ENCODE data around the gene NOD1. TPM values are rescaled to one million over a fixed set of nuclear protein-coding genes. Genes with fewer than 3 reads are reported as not detected.
"Not testable (repeated sequence)": the region's sequence is repeated elsewhere in the genome, so short reads cannot be mapped to it uniquely, and the experiment has no call there.

NOD1 gene, protein sequence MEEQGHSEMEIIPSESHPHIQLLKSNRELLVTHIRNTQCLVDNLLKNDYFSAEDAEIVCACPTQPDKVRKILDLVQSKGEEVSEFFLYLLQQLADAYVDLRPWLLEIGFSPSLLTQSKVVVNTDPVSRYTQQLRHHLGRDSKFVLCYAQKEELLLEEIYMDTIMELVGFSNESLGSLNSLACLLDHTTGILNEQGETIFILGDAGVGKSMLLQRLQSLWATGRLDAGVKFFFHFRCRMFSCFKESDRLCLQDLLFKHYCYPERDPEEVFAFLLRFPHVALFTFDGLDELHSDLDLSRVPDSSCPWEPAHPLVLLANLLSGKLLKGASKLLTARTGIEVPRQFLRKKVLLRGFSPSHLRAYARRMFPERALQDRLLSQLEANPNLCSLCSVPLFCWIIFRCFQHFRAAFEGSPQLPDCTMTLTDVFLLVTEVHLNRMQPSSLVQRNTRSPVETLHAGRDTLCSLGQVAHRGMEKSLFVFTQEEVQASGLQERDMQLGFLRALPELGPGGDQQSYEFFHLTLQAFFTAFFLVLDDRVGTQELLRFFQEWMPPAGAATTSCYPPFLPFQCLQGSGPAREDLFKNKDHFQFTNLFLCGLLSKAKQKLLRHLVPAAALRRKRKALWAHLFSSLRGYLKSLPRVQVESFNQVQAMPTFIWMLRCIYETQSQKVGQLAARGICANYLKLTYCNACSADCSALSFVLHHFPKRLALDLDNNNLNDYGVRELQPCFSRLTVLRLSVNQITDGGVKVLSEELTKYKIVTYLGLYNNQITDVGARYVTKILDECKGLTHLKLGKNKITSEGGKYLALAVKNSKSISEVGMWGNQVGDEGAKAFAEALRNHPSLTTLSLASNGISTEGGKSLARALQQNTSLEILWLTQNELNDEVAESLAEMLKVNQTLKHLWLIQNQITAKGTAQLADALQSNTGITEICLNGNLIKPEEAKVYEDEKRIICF
- 5.7 TPM for polyA plus RNA-seq (2012; ENCODE audit: low read depth, missing spikeins)

DNA sequence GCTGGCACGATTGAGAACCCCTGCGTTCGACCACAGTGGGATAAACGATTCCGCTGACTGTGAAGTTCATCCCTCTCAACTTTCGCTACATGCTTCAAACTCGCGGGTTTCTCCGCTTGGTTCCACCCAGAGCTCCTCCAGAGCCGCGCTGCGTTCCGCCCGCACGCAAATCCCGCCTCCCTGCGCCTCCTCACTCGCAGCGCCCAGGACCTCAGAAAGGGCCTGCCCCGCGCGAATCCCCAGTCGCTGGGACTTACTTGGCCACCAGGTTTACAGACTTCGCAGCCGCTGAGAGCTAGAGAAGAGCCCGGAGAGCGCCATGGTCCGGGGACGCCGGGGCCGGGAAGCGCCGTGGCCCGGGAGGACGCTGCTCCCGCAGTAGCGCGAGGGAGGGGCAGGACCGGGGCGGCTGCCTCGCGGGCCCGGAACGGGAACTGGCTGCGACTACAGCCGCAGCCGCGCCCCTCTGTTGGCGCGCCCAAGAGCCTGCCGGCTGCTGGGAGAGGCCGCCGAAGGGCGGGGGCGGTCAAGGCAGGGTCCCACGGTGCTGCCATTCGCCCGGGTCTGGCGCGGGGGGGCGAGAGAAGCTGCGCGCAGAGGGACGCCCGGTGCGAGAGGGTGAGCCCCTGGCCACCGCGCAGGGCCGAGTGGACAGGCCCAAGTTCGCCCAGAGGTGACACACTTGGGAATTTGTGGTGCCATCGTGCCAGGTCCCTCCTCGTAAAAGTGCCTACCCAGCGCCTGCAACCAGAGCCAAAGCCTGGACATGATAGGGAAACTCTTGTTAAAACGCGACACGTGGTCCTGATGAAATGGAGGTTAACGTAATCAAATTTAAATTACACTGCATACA lies at the start of gene NOD1:
Gene NOD1, minus strand, starts transcription at position 436 of the 853 bp plus-strand sequence. CDS start 21,863 bp downstream, outside the sequence.
- DNase-seq (ENCODE audit: insufficient read length, low spot score) (peak; percentile 74), FAIRE-seq (peak; percentile 88)
- TF ChIP-seq SPI1 (IDR thresholded peaks at IDR 0.05; ENCODE audit: low read depth, low read length): peak; percentile 55
- TF ChIP-seq POU2F2 (IDR thresholded peaks at IDR 0.05; ENCODE audit: low read depth, low read length): no peak
- TF ChIP-seq POLR2A (IDR thresholded peaks at IDR 0.05; ENCODE audit: low read depth, low read length): 0 out of 2 replicates have a peak, but pooled peaks have one; percentile 50
- no peak for TF ChIP-seq TAF1 (IDR thresholded peaks at IDR 0.05; ENCODE audit: low read depth, low read length)
- TF ChIP-seq POLR2AphosphoS5 (IDR thresholded peaks at IDR 0.05; ENCODE audit: low read depth, low read length): no peak
- no peak for TF ChIP-seq PAX5 (IDR thresholded peaks at IDR 0.05; ENCODE audit: insufficient read depth, low read length, severe bottlenecking)

DNA sequence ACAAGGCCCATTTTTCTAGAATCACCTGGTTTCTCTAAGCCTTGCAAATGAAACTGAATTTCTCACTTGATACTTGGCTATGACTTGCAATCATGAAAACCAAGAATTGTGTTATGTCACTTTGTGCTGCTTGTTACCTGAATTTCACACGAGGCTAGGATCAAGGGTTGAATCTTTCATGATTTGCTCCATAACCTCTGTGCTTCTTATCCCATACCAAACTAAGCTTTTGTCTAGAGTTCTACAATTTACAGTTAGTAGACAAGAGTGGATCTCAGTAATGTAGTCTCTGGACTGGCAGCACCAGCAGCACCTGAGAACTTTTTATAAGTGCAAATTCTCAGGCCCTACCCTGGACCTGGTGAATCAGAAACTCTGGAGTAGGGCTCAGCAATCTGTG lies 48.7 kb upstream of the NOD1 start:
- DNase-seq (ENCODE audit: insufficient read length, low spot score); FAIRE-seq: not testable (repeated sequence)

- no peak for FAIRE-seq
- TF ChIP-seq POU2F2 (IDR thresholded peaks at IDR 0.05; ENCODE audit: low read depth, low read length): no peak
- TF ChIP-seq POLR2AphosphoS5 (IDR thresholded peaks at IDR 0.05; ENCODE audit: low read depth, low read length): no peak
- TF ChIP-seq SPI1 (IDR thresholded peaks at IDR 0.05; ENCODE audit: low read depth, low read length): no peak
- no peak for TF ChIP-seq POLR2A (IDR thresholded peaks at IDR 0.05; ENCODE audit: low read depth, low read length)
- no peak for TF ChIP-seq PAX5 (IDR thresholded peaks at IDR 0.05; ENCODE audit: insufficient read depth, low read length, severe bottlenecking)
- TF ChIP-seq TAF1 (IDR thresholded peaks at IDR 0.05; ENCODE audit: low read depth, low read length): no peak
- no peak for DNase-seq (ENCODE audit: insufficient read length, low spot score)
These were observed 47.6 kb upstream of the NOD1 start for GRCh38 chr7:30526163-30526562.

GRCh38 chr7:30525429-30525828 lies 46.8 kb upstream of the NOD1 start:
- DNase-seq (ENCODE audit: insufficient read length, low spot score) (no peak), FAIRE-seq (no peak)
- TF ChIP-seq SPI1 (IDR thresholded peaks at IDR 0.05; ENCODE audit: low read depth, low read length) (no peak), POLR2AphosphoS5 (IDR thresholded peaks at IDR 0.05; ENCODE audit: low read depth, low read length) (no peak)

DNA sequence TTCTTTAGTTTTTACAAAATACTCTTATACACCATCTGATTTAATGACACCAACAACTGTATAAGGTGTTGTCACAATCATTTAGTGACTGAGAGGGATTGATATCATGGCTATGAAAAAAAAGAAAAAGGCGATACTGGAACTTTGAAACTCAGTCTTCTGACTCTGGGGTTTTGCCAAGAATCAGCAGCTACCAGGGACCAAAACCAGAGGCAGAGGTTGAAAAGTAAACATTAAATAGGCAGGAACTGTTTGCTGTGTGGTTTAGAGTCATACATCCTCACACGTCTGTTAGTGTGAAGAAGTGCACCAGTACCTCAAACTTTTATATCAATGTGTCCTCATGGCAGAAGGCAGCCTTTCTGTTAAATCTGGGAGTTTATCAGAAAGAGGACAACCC lies 46.0 kb upstream of the NOD1 start:
- DNase-seq (ENCODE audit: insufficient read length, low spot score) (no peak), FAIRE-seq (no peak)
- no peak for TF ChIP-seq POLR2A (IDR thresholded peaks at IDR 0.05; ENCODE audit: low read depth, low read length)
- TF ChIP-seq PAX5 (IDR thresholded peaks at IDR 0.05; ENCODE audit: insufficient read depth, low read length, severe bottlenecking): no peak
- TF ChIP-seq TAF1 (IDR thresholded peaks at IDR 0.05; ENCODE audit: low read depth, low read length): no peak
- TF ChIP-seq POU2F2 (IDR thresholded peaks at IDR 0.05; ENCODE audit: low read depth, low read length): no peak
- no peak for TF ChIP-seq POLR2AphosphoS5 (IDR thresholded peaks at IDR 0.05; ENCODE audit: low read depth, low read length)
- TF ChIP-seq SPI1 (IDR thresholded peaks at IDR 0.05; ENCODE audit: low read depth, low read length): no peak

- TF ChIP-seq TAF1 (IDR thresholded peaks at IDR 0.05; ENCODE audit: low read depth, low read length) (no peak), SPI1 (IDR thresholded peaks at IDR 0.05; ENCODE audit: low read depth, low read length) (no peak), PAX5 (IDR thresholded peaks at IDR 0.05; ENCODE audit: insufficient read depth, low read length, severe bottlenecking) (no peak)
- FAIRE-seq (no peak), DNase-seq (ENCODE audit: insufficient read length, low spot score) (no peak)
These were observed 44.9 kb upstream of the NOD1 start for GRCh38 chr7:30523466-30523865.

- no peak for DNase-seq (ENCODE audit: insufficient read length, low spot score)
- no peak for TF ChIP-seq PAX5 (IDR thresholded peaks at IDR 0.05; ENCODE audit: insufficient read depth, low read length, severe bottlenecking)
- TF ChIP-seq POLR2A (IDR thresholded peaks at IDR 0.05; ENCODE audit: low read depth, low read length): no peak
- TF ChIP-seq POU2F2 (IDR thresholded peaks at IDR 0.05; ENCODE audit: low read depth, low read length): no peak
- TF ChIP-seq POLR2AphosphoS5 (IDR thresholded peaks at IDR 0.05; ENCODE audit: low read depth, low read length): no peak
- no peak for FAIRE-seq
These were observed 43.6 kb upstream of the NOD1 start for GRCh38 chr7:30522159-30522558.

DNA sequence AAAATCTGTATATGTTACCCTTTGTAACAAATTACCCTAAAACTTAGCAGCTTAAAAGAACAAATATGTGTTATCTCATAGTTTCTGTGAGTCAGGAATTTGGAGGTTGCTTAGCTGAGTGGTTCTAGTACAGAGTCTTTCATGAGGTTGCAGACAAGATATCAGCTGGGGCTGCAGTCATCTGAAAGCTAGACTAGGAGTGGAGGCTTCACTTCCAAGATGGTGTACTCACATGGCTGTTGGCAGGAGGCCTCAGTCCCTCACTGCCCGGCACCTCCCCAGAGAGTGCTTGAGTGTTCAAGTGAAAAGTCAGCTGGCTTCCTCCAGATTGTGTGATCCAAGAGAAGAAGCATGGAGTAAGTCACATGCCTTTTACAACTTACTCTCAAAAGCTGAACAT lies 42.9 kb upstream of the NOD1 start:
- FAIRE-seq (no peak), DNase-seq (ENCODE audit: insufficient read length, low spot score) (no peak)
- TF ChIP-seq PAX5 (IDR thresholded peaks at IDR 0.05; ENCODE audit: insufficient read depth, low read length, severe bottlenecking): no peak
- TF ChIP-seq POLR2A (IDR thresholded peaks at IDR 0.05; ENCODE audit: low read depth, low read length): no peak
- no peak for TF ChIP-seq POU2F2 (IDR thresholded peaks at IDR 0.05; ENCODE audit: low read depth, low read length)
- TF ChIP-seq POLR2AphosphoS5 (IDR thresholded peaks at IDR 0.05; ENCODE audit: low read depth, low read length): no peak
- TF ChIP-seq SPI1 (IDR thresholded peaks at IDR 0.05; ENCODE audit: low read depth, low read length): no peak
- TF ChIP-seq TAF1 (IDR thresholded peaks at IDR 0.05; ENCODE audit: low read depth, low read length): no peak

DNA sequence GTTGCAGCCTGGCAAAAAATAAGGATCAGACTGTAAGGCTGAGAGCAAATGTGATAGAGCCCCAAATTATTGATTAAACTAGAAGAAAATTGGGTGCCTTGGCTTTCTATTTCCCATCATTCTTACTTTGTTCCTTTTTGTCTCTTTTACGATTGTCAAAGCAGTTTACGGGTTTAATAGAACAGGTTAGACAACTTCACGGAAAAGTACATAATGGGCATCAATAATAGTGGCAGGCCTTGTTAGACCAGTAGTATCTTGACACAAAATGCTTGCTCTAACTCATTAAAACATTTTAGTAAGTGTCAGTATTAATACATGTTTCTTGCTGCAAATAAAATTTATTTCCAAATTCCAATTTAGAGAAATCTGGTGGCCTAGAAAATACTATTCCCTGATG lies 40.5 kb upstream of the NOD1 start:
- DNase-seq (ENCODE audit: insufficient read length, low spot score) (no peak), FAIRE-seq (no peak)

More for the DNA sequence above, 40.5 kb upstream of the NOD1 start:
- TF ChIP-seq SPI1 (IDR thresholded peaks at IDR 0.05; ENCODE audit: low read depth, low read length): no peak
